NCI-H345 treated with DMSO at 0.1 percent for 48 hours (cell line): Measurements from ENCODE around the gene ESR2.
"Not testable (repeated sequence)": the region's sequence is repeated elsewhere in the genome, so short reads cannot be mapped to it uniquely, and the experiment has no call there.

Experiments
- DNase-seq: peaks from one replicate; lab custom pipeline; 2025; ENCODE audit not compliant: unreplicated experiment; lab: John Stamatoyannopoulos, UW

Gene ESR2

DNA sequence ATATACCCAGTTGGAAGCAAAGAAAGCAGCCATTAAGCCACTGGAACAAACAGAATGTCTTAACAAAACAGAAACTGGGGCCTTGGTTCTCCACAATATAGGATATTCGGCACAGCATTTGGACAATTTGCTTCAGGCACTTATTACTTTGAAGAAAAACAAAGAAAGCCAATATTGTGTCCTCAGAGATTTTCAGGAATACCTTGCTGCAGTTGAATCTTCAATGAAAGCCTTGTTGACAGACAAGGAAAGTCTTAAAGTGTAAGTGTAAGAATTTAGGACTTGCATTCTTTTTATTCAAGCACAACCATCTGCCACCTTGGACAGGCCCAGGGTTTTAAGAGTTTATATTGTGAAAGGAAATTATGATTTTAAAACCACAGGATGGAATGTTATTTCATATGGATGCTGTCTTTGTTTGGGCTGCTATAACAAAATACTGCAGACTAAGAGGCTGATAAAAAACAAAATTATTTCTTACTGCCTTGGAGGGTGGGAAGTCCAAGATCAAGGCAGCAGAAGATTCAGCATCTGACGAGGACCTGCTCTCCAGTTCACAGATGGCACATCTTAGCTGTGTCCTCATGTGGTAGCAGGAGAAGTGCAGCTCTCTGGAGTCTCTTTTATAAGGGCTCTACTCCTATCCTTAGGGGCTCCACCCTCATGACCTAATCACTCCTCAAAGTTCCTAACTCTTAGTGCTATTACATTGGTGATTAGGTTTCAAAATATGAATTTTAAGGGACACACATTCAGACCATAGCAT is 244.4 kb downstream of the ESR2 start:
- no peak for DNase-seq

DNA sequence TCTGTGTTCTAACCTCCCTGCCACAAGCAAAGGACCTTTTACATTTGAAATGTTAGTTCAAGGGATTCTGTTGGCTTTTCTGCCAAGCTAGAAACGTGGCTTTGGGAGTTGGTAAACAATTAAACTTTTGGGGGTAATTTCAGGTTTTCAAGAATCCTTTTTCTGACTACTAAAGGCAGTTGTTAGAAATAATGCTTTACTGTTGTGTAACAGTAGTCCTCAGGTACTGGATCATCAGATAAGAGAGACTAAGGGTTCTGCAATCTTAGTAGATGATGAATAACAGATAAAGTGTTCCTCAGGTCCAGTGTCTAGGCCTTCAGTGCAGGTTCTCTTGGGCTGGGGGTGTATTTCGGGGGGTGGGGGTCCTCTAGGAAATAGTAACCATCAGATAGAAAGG is 249.1 kb downstream of the ESR2 start:
- no peak for DNase-seq

DNA sequence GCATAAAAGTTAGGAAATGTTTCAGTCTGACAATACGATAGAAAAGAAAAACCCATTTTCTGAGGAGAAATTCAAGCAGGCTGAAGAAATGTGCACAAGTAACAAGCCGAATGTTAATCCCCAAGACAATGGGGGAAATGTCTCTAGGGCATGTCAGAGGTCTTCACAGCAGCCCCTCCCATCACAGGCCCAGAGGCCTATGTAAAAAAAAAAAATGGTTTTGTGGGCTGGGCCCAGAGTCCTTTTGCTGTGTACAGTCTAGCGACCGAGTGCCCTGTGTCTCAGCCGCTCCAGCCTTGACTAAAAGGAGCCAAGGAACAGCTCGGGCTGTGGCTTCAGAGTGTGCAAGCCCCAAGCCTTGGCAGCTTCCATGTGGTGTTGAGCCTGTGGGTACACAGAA is 250.9 kb downstream of the ESR2 start:
- DNase-seq = not testable (repeated sequence)

DNA sequence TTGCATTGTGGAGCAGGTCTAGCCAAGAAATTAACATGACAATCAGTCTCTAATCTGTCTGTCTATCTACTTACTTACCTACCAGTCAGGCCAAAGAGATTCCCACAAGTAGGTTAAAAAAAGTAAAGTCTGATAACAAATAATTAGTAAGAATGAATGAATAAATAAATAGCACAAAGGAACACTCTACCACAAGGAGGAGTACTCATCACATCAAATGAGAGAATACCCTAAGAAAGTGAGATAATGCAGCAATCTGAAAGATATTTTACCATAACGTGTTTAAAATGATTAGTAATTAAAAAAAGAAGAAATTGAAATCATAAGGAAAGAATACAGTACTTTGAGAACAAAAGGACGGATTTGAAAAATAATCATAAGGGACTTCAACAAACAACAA is 254.1 kb downstream of the ESR2 start:
- DNase-seq = no peak

DNA sequence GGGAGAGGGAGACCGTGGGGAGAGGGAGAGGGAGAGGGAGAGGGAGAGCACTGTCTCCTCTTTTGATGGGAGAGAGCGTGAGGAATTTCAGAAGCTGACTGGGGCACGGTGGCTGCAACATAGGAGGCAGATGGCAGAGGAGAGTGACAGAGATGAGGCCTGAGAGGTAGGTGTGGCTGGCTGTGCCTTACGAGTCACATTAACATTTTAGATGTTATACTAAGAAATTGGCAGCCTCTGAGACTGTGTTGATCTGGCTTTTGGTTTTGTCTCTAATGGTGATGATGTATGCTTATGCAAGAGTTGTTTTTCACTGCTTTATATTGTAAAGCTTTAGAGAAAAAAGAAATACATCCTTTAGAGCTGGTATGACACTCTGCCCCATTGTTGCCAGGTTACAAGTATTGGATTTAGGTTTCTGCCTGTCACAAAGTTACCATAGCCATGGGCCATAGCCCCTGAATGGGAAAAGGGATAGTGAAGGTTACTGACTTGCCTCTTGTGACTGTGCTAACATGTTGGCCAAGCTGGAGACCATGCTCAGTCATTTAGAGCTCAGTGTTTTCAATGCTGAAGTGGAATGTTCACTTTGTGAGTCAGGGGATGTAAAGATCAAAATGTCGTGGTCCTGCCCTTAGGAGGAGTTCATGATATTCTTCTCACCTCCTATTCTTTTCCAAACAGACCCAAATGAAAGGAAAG is 255.2 kb downstream of the ESR2 start:
- DNase-seq = no peak

DNA sequence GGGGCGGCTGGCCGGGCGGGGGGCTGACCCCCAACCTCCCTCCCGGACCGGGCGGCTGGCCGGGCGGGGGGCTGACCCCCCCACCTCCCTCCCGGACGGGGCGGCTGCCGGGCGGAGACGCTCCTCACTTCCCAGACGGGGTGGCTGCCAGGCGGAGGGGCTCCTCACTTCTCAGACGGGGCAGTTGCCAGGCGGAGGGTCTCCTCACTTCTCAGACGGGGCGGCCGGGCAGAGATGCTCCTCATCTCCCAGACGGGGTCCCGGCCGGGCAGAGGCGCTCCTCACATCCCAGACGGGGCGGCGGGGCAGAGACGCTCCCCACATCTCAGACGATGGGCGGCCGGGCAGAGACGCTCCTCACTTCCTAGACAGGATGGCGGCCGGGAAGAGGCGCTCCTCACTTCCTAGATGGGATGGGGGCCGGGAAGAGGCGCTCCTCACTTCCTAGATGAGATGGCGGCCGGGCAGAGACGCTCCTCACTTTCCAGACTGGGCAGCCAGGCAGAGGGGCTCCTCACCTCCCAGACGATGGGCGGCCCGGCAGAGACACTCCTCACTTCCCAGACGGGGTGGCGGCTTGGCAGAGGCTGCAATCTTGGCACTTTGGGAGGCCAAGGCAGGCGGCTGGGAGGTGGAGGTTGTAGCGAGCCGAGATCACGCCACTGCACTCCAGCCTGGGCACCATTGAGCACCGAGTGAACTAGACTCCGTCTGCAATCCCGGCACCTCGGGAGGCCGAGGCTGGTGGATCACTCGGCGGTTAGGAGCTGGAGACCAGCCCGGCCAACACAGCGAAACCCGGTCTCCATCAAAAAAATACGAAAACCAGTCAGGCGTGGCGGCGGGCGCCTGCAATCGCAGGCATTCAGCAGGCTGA is 256.1 kb downstream of the ESR2 start:
- DNase-seq = not testable (repeated sequence)

DNA sequence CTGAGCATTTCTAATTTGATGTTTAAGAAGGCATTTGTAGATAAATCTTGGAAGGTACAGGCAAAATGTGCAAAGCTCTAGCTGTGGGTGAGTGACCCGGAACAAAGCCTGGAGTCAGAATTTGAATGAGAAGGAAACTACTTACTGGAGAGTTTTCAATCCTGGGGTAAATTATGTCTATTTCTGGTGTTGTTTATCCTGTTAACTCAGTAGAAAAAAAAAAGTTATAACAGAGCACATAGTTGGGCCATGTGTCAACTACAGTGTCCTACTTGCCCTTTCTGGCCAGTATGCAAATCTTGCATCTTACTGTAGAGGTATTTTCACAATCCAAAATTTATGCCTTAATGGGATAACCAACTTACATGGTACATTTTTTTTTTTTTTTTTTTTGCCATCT is 259.0 kb downstream of the ESR2 start:
- DNase-seq = no peak
